IMR-90 (cell line): ENCODE data around the gene H6PD. TPM values are rescaled to one million over a fixed set of nuclear protein-coding genes. Genes with fewer than 3 reads are reported as not detected.

Experiments used
- ATAC-seq: fragments of 200-7000 bp; cut with Tn5 transposase; 2 replicates; pipeline ENCODE4 v1.9.1; 2020; ENCODE audit warnings: low read depth, mild to moderate bottlenecking, moderate library complexity
- BruUV-seq: library from RNA; stranded (reverse); fragments of 400-500 nt; replicated peaks from 2 replicates; lab custom pipeline; 2021; lab: Mats Ljungman, UMichigan
- CTCF ChIA-PET: fragments of 300-600 bp; formaldehyde crosslinking; extraction: SDS; loops from one replicate; lab custom pipeline; 2021; ENCODE audit warnings: antibody characterized with exemption; lab: Yijun Ruan, JAX
- POLR2A ChIA-PET: fragments of 300-600 bp; sonication (Branson Sonifier 250); formaldehyde crosslinking; loops from one replicate; lab custom pipeline; 2022; ENCODE audit warnings: antibody characterized with exemption; ENCODE audit not compliant: unreplicated experiment; lab: Charles Lee
- DNase-seq: peaks from one replicate; pipeline ENCODE4 v3.0.0; 2013
- H2AFZ ChIP-seq: replicated peaks from 2 replicates; pipeline ENCODE3; 2013; ENCODE audit warnings: low read length, mild to moderate bottlenecking; ENCODE audit not compliant: poor library complexity
- H2AK5ac ChIP-seq: 2 replicates; pipeline ENCODE4 v1.6.1; 2013; ENCODE audit warnings: low read depth, low read length, inconsistent platforms
- H2AK9ac ChIP-seq: replicated peaks from 2 replicates; pipeline ENCODE3; 2013; ENCODE audit warnings: mild to moderate bottlenecking, low read depth, low read length, moderate library complexity; ENCODE audit not compliant: poor library complexity
- H2BK120ac ChIP-seq: 2 replicates; pipeline ENCODE4 v1.6.1; 2013; ENCODE audit warnings: low read depth, low read length, inconsistent platforms
- H2BK15ac ChIP-seq: 3 replicates; pipeline ENCODE4 v1.6.1; 2013; ENCODE audit warnings: low read depth, low read length, inconsistent platforms
- H2BK20ac ChIP-seq: 2 replicates; pipeline ENCODE4 v1.6.1; 2013; ENCODE audit warnings: low read depth, mild to moderate bottlenecking, inconsistent platforms, low read length, moderate library complexity
- H2BK5ac ChIP-seq: 2 replicates; pipeline ENCODE4 v1.6.1; 2013; ENCODE audit warnings: mild to moderate bottlenecking, low read depth, low read length, inconsistent platforms; ENCODE audit not compliant: poor library complexity, severe bottlenecking
- H3K14ac ChIP-seq: replicated peaks from 2 replicates; pipeline ENCODE4 v1.6.1; 2013; ENCODE audit warnings: low read depth, low read length, inconsistent platforms
- H3K18ac ChIP-seq: 2 replicates; pipeline ENCODE4 v1.6.1; 2013; ENCODE audit warnings: low read depth, low read length, control low read depth
- H3K23ac ChIP-seq: 2 replicates; pipeline ENCODE4 v1.6.1; 2013; ENCODE audit warnings: low read depth, low read length, inconsistent platforms
- H3K27ac ChIP-seq: 2 replicates; pipeline ENCODE4 v1.5.1; 2013; ENCODE audit warnings: mild to moderate bottlenecking, control low read depth, low read length; ENCODE audit not compliant: insufficient read depth
- H3K27me3 ChIP-seq: 2 replicates; pipeline ENCODE4 v1.6.1; 2013; ENCODE audit warnings: low read length; ENCODE audit not compliant: control insufficient read depth, insufficient read depth
- H3K36me3 ChIP-seq: 2 replicates; pipeline ENCODE4 v1.6.1; 2013; ENCODE audit warnings: low read length, mixed read lengths; ENCODE audit not compliant: control insufficient read depth, insufficient read depth
- H3K4ac ChIP-seq: 2 replicates; pipeline ENCODE4 v1.6.1; 2013; ENCODE audit warnings: low read depth, low read length, inconsistent platforms
- H3K4me1 ChIP-seq: 2 replicates; pipeline ENCODE4 v1.6.1; 2013; ENCODE audit warnings: low read length, mixed read lengths; ENCODE audit not compliant: control insufficient read depth, insufficient read depth
- H3K4me2 ChIP-seq: 2 replicates; pipeline ENCODE4 v1.6.1; 2013; ENCODE audit warnings: low read depth, mild to moderate bottlenecking, control low read depth, low read length, moderate library complexity
- H3K4me3 ChIP-seq: 2 replicates; pipeline ENCODE4 v1.5.1; 2013; ENCODE audit warnings: low read depth, mild to moderate bottlenecking, control low read depth, low read length, moderate library complexity; ENCODE audit not compliant: insufficient read depth
- H3K56ac ChIP-seq: 2 replicates; pipeline ENCODE4 v1.6.1; 2013; ENCODE audit warnings: low read length, inconsistent platforms; ENCODE audit not compliant: insufficient read depth; ENCODE audit errors: extremely low read depth
- H3K79me1 ChIP-seq, 2 experiments: 2 replicates each; pipeline ENCODE4 v1.6.1; 2013; ENCODE audit warnings: low read length in 2 of 2, inconsistent platforms in 1 of 2, low read depth in 1 of 2
- H3K9ac ChIP-seq: 2 replicates; pipeline ENCODE4 v1.6.1; 2013; ENCODE audit warnings: low read depth, low read length, control low read depth
- H3K9me1 ChIP-seq: 2 replicates; pipeline ENCODE4 v1.6.1; 2013; ENCODE audit warnings: low read length, inconsistent platforms; ENCODE audit not compliant: insufficient read depth
- H3K9me3 ChIP-seq: 2 replicates; pipeline ENCODE4 v1.6.1; 2013; ENCODE audit warnings: low read length; ENCODE audit not compliant: control insufficient read depth, insufficient read depth
- H4K20me1 ChIP-seq: 2 replicates; pipeline ENCODE4 v1.6.1; 2013; ENCODE audit warnings: low read length, inconsistent platforms; ENCODE audit not compliant: insufficient read depth
- H4K5ac ChIP-seq: 2 replicates; pipeline ENCODE4 v1.6.1; 2013; ENCODE audit warnings: mild to moderate bottlenecking, low read depth, low read length, control low read depth
- H4K8ac ChIP-seq, 2 experiments: 2 replicates each; pipeline ENCODE4 v1.6.1; 2013; ENCODE audit warnings: low read depth in 2 of 2, low read length in 2 of 2, control low read depth in 1 of 2, inconsistent platforms in 1 of 2
- H4K91ac ChIP-seq: 2 replicates; pipeline ENCODE4 v1.6.1; 2013; ENCODE audit warnings: low read depth, low read length, inconsistent platforms; ENCODE audit not compliant: insufficient read depth
- BHLHE40 ChIP-seq: fragments of 150-350 bp; IDR thresholded peaks from 2 replicates; pipeline ENCODE4 v1.6.1; 2016; ENCODE audit warnings: mild to moderate bottlenecking, low read depth, low read length
- CEBPB ChIP-seq: IDR thresholded peaks from 2 replicates; pipeline ENCODE4 v1.6.1; 2012; ENCODE audit warnings: low read depth, low read length, improper control_type of control experiment
- CHD1 ChIP-seq: IDR thresholded peaks from 2 replicates; pipeline ENCODE4 v1.6.1; 2012; ENCODE audit warnings: low read depth, low read length, improper control_type of control experiment
- FOS ChIP-seq: fragments of 150-350 bp; IDR thresholded peaks from 2 replicates; pipeline ENCODE4 v1.6.1; 2016; ENCODE audit warnings: low read depth, low read length
- MAFK ChIP-seq: IDR thresholded peaks from 2 replicates; pipeline ENCODE4 v1.6.1; 2012; ENCODE audit warnings: low read depth, low read length, improper control_type of control experiment
- MAZ ChIP-seq: IDR thresholded peaks from 2 replicates; pipeline ENCODE4 v1.6.1; 2012; ENCODE audit warnings: low read depth, mild to moderate bottlenecking, low read length, improper control_type of control experiment, moderate library complexity, borderline replicate concordance
- POLR2A ChIP-seq: IDR thresholded peaks from 2 replicates; pipeline ENCODE4 v1.6.1; 2012; ENCODE audit warnings: mild to moderate bottlenecking, low read depth, low read length
- RAD21 ChIP-seq: IDR thresholded peaks from 2 replicates; pipeline ENCODE4 v1.6.1; 2012; ENCODE audit warnings: low read length, improper control_type of control experiment
- RCOR1 ChIP-seq: IDR thresholded peaks from 2 replicates; pipeline ENCODE4 v1.6.1; 2012; ENCODE audit warnings: mild to moderate bottlenecking, low read length, improper control_type of control experiment; ENCODE audit not compliant: insufficient replicate concordance
- SMC3 ChIP-seq: fragments of 150-350 bp; IDR thresholded peaks from 2 replicates; pipeline ENCODE4 v1.6.1; 2016; ENCODE audit warnings: low read depth, mild to moderate bottlenecking, antibody characterized with exemption, low read length, moderate library complexity
- USF2 ChIP-seq: fragments of 150-350 bp; IDR thresholded peaks from 2 replicates; pipeline ENCODE4 v1.6.1; 2017; ENCODE audit warnings: mild to moderate bottlenecking, antibody characterized with exemption, low read length, low read depth
- WGBS, 2 experiments: methylation state at CpG; one replicate each; pipeline versions ENCODE4 v1.1.5 to v1.1.7; 2013; ENCODE audit warnings: missing lambda C conversion rate in 2 of 2; ENCODE audit not compliant: insufficient read length in 1 of 2; ENCODE audit errors: extremely low coverage in 2 of 2; 5-methylcytosine and 5-hydroxymethylcytosine counted together
- dilution Hi-C: fragments of 300-500 bp; cut with HindIII; formaldehyde crosslinking; loops from one replicate; pipeline ENCODE4 v1.14.3; 2018; ENCODE audit warnings: low sequenced_read_pairs; ENCODE audit not compliant: unreplicated experiment
- in situ Hi-C: fragments of 300-500 bp; cut with MboI; formaldehyde crosslinking; loops from 3 replicates; pipeline ENCODE4 v1.14.3; 2019; ENCODE audit warnings: low sequenced_read_pairs, inconsistent platforms, mixed read lengths
- intact Hi-C: fragments of 100-400 bp; cut with micrococcal nuclease; formaldehyde crosslinking; loops from 2 replicates; pipeline ENCODE4 v1.10.0; 2022
- polyA plus RNA-seq, 3 experiments: library from polyadenylated mRNA; depleted of rRNA; stranded (reverse); fragments of >200 nt; gene quantifications; 2 replicates each; pipeline ENCODE4 v1.2.3, GENCODE V29; 2012; ENCODE audit warnings: low replicate concordance in 1 of 3
- total RNA-seq: library from RNA; depleted of rRNA; stranded (reverse); fragments of >200 nt; gene quantifications from 2 replicates; pipeline ENCODE4 v1.2.3, GENCODE V29; 2012
- TF ChIP-seq, protein P1 (sequence below): fragments of 150-350 bp; IDR thresholded peaks from 2 replicates; pipeline ENCODE4 v1.6.1; 2016; ENCODE audit warnings: low read depth, mild to moderate bottlenecking, low read length, moderate library complexity, borderline replicate concordance
- TF ChIP-seq, protein P2 (sequence below): conservative IDR thresholded peaks from 2 replicates; pipeline ENCODE4 v1.5.1; 2012; ENCODE audit warnings: mild to moderate bottlenecking, low read depth, low read length, improper control_type of control experiment

Gene H6PD
- total and polyA plus RNA-seq, 2 of the 4 experiments (the other 2 are of a cell fraction): 9.3 to 22.1 TPM

GRCh38 chr1:9224664-9225410 is 9.7 kb upstream of the H6PD start (continued):
- no peak for TF ChIP-seq POLR2A

DNA sequence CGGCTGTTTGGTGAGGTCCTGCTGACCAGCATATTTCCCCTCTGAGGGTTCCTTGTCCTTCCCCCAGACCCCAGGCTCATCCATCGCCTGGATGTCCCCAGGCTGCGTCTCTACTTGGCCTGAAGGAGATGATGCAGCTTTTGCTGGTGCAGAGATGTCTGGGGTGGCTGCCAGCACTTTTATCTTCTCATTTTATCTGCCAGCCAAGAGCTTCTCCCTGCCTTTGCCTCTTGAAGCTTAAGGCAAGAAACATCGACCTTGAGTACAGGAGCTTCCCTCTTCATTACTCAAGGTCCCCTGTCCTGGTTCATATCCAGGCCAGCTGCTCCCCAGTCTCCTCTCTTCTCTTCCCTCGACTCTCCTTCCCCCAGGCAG is 9.2 kb upstream of the H6PD start:
- H3K79me1 ChIP-seq: no peaks in the 10 kb centered on the region
- intact Hi-C loops: no loop called here
- no peak overlapping the region for H2BK120ac ChIP-seq

More for the DNA sequence above, 9.2 kb upstream of the H6PD start:
- 47% methylated on average over 2 of the region's 5 CpGs; no CpG with 5 or more reads in 1 of the 2 experiments for WGBS, 2 experiments
- H4K5ac ChIP-seq: no peak overlapping the region
- no peak overlapping the region for H4K91ac ChIP-seq
- peaks cover 3% of the 10 kb centered on the region; the same call in 1 of the 2 replicates for H3K27me3 ChIP-seq
- H3K56ac ChIP-seq: no peak overlapping the region
- no peak overlapping the region for H3K23ac ChIP-seq
- ATAC-seq: no peak
- no peak overlapping the region for H4K8ac ChIP-seq
- POLR2A ChIA-PET: no interaction called here
- no peaks in the 10 kb centered on the region for H4K20me1 ChIP-seq
- H2AK5ac ChIP-seq: no peak overlapping the region
- H3K27ac ChIP-seq: no peak overlapping the region
- H3K36me3 ChIP-seq: no peaks in the 10 kb centered on the region
- BruUV-seq: no TSS peak
- H3K4me1 ChIP-seq: no peaks in the 10 kb centered on the region
- 0 out of 2 replicates have a peak, but pooled peaks cover 2% of the 10 kb centered on the region for H3K9me3 ChIP-seq
- H3K4me2 ChIP-seq: no peak overlapping the region
- in situ Hi-C loops (no loop called here), dilution Hi-C loops (no loop called here)
- H2BK20ac ChIP-seq: no peak overlapping the region
- no peak overlapping the region for H3K4me3 ChIP-seq
- CTCF ChIA-PET: interaction anchor here (1.5 kb wide), 1 partner anchor 9 kb away, joined by 4 read pairs; the partner anchor contains the start of gene H6PD
- H3K9me1 ChIP-seq: no peaks in the 10 kb centered on the region; the same call in 1 of the 2 replicates
- H2BK15ac ChIP-seq: no peak overlapping the region
- no peak for DNase-seq
- H2AK9ac ChIP-seq: no peak overlapping the region
- H2BK5ac ChIP-seq: no peak overlapping the region
- H3K4ac ChIP-seq: no peak overlapping the region
- no peak overlapping the region for H3K14ac ChIP-seq
- no peak overlapping the region for H3K9ac ChIP-seq
- TF ChIP-seq BHLHE40: no peak
- TF ChIP-seq USF2: no peak
- no peak for TF ChIP-seq RAD21
- no peak for TF ChIP-seq RCOR1
- TF ChIP-seq, protein P1, sequence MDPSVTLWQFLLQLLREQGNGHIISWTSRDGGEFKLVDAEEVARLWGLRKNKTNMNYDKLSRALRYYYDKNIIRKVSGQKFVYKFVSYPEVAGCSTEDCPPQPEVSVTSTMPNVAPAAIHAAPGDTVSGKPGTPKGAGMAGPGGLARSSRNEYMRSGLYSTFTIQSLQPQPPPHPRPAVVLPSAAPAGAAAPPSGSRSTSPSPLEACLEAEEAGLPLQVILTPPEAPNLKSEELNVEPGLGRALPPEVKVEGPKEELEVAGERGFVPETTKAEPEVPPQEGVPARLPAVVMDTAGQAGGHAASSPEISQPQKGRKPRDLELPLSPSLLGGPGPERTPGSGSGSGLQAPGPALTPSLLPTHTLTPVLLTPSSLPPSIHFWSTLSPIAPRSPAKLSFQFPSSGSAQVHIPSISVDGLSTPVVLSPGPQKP: no peak
- no peak for TF ChIP-seq SMC3
- no peak for TF ChIP-seq FOS
- TF ChIP-seq CHD1: no peak
- TF ChIP-seq CEBPB: no peak
- TF ChIP-seq MAFK: no peak
- TF ChIP-seq POLR2A: no peak
- TF ChIP-seq, protein P2, sequence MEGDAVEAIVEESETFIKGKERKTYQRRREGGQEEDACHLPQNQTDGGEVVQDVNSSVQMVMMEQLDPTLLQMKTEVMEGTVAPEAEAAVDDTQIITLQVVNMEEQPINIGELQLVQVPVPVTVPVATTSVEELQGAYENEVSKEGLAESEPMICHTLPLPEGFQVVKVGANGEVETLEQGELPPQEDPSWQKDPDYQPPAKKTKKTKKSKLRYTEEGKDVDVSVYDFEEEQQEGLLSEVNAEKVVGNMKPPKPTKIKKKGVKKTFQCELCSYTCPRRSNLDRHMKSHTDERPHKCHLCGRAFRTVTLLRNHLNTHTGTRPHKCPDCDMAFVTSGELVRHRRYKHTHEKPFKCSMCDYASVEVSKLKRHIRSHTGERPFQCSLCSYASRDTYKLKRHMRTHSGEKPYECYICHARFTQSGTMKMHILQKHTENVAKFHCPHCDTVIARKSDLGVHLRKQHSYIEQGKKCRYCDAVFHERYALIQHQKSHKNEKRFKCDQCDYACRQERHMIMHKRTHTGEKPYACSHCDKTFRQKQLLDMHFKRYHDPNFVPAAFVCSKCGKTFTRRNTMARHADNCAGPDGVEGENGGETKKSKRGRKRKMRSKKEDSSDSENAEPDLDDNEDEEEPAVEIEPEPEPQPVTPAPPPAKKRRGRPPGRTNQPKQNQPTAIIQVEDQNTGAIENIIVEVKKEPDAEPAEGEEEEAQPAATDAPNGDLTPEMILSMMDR: no peak
- no peak for TF ChIP-seq MAZ
- no peak overlapping the region for H3K18ac ChIP-seq
- no peak overlapping the region for H2AFZ ChIP-seq
